Adrenal gland (tissue), 5 donors: ENCODE results near the gene MT1F.
"Not testable (repeated sequence)": the region's sequence is repeated elsewhere in the genome, so short reads cannot be mapped to it uniquely, and the experiment has no call there.

Experiments
- POLR2A ChIP-seq, 2 donors: fragments of 450-650 bp; IDR thresholded peaks; one replicate each; pipeline ENCODE4 v1.6.1; 2017; ENCODE audit warnings: antibody characterized with exemption in 2 of 2, mild to moderate bottlenecking in 2 of 2, moderate library complexity in 1 of 2
- TF ChIP-seq, protein P1 (sequence below), 6 experiments: fragments of 450-650 bp in 4 of 6; fragments of 200-600 bp in 2 of 6; sonication (generic) in 1 of 6; IDR thresholded peaks; 1 replicate in 5 of 6; 2 replicates in 1 of 6; pipeline versions ENCODE4 v1.5.1 to v1.8.0; 2016 to 2021; ENCODE audit warnings: antibody characterized with exemption in 6 of 6, mild to moderate bottlenecking in 2 of 6, moderate library complexity in 1 of 6
- donor health status: DM: no; HTN: no; CAD: no.

DNA sequence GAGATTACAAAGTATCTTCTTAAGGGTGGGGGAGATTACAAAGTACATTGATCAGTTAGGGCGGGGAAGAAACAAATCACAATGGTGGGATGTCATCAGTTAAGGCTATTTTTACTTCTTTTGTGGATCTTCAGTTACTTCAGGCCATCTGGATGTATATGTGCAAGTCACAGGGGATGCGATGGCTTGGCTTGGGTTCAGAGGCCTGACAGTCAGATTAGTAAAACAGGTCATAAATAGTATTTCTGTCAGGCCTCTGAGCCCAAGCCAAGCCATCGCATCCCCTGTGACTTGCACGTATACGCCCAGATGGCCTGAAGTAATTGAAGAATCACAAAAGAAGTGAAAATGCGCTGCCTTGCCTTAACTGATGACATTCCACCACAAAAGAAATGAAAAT lies 16.8 kb downstream of the MT1F start:
- TF ChIP-seq, protein P1, sequence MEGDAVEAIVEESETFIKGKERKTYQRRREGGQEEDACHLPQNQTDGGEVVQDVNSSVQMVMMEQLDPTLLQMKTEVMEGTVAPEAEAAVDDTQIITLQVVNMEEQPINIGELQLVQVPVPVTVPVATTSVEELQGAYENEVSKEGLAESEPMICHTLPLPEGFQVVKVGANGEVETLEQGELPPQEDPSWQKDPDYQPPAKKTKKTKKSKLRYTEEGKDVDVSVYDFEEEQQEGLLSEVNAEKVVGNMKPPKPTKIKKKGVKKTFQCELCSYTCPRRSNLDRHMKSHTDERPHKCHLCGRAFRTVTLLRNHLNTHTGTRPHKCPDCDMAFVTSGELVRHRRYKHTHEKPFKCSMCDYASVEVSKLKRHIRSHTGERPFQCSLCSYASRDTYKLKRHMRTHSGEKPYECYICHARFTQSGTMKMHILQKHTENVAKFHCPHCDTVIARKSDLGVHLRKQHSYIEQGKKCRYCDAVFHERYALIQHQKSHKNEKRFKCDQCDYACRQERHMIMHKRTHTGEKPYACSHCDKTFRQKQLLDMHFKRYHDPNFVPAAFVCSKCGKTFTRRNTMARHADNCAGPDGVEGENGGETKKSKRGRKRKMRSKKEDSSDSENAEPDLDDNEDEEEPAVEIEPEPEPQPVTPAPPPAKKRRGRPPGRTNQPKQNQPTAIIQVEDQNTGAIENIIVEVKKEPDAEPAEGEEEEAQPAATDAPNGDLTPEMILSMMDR (IDR thresholded peaks at IDR 0.05), result not testable (repeated sequence)
- TF ChIP-seq POLR2A (IDR thresholded peaks at IDR 0.05), result not testable (repeated sequence)
